Adrenal gland (tissue), 5 donors: Measurements from ENCODE around the gene RAPGEF4.

Experiments used
- CTCF ChIP-seq, 6 experiments: fragments of 450-650 bp in 4 of 6; fragments of 200-600 bp in 2 of 6; sonication (generic) in 1 of 6; IDR thresholded peaks; 1 replicate in 5 of 6; 2 replicates in 1 of 6; pipeline versions ENCODE4 v1.5.1 to v1.8.0; 2016 to 2021; ENCODE audit warnings: antibody characterized with exemption in 6 of 6, mild to moderate bottlenecking in 2 of 6, moderate library complexity in 1 of 6
- POLR2A ChIP-seq, 2 donors: fragments of 450-650 bp; IDR thresholded peaks; one replicate each; pipeline ENCODE4 v1.6.1; 2017; ENCODE audit warnings: antibody characterized with exemption in 2 of 2, mild to moderate bottlenecking in 2 of 2, moderate library complexity in 1 of 2
- donor health status: DM: no; HTN: no; CAD: no.

GRCh38 chr2:173050684-173051083, 315.0 kb downstream of the RAPGEF4 start:
- TF ChIP-seq CTCF (IDR thresholded peaks at IDR 0.05) (no peak), POLR2A (IDR thresholded peaks at IDR 0.05) (no peak)
